ENCODE measurements around the gene NOPCHAP1. TPM values are rescaled to one million over a fixed set of nuclear protein-coding genes. Genes with fewer than 3 reads are reported as not detected.

Gene NOPCHAP1
- total RNA-seq, 1 experiment from 2014 or later = 8.5 TPM

DNA sequence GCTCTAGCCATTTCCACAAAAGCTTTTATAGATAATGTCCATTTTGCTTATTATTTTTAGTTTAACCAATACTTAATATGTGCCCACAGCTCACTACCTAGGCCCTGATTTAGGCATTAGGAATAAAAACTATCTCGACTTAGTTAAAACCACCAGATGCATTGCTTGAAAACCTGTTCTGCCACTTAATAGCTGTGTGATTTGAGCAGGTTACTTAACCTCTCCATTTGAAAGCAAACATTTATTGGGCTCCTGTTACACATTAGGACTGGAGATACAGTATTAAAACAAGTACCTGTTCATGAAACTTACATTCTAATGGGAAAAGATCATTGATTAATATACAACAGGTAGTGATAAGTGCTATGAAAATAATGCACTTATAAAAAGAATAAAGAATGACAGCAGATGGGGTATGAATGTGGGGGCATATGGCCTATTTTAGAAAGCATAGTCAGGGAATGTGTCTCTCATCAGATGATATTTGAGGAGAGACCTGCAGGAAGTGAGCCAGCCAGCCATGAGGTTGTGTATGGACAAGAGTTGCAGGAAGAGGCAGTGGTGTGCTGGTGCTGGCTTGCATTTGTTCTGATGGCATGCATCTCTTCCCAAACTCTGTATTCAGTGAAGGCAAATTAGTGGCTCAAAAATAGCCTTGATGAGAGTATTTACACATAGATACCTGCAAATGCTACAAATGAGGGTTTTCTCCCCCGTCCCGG lies 34.3 kb downstream of the NOPCHAP1 start:
- DNase-seq (ENCODE audit: low spot score) = no peak

DNA sequence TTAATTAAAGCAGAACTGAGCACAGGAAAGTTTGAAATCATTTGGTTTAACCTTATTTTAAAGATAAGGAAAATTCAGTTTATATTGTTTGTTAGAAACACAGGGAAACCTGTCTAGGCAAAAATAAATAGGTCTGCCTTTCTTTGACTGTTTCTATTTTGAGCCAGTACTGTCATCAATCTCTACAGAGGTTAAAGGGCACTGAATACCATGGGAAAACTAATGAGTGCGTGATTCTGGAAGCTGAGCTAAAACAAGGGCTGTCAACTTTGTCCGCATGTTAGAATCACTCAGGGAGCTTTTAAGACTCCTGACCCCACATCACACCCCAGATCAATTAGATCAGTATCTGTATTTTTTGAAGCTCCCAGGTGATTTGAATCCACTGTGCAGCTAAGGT lies 38.8 kb downstream of the NOPCHAP1 start:
- DNase-seq (ENCODE audit: low spot score) = no peak

DNA sequence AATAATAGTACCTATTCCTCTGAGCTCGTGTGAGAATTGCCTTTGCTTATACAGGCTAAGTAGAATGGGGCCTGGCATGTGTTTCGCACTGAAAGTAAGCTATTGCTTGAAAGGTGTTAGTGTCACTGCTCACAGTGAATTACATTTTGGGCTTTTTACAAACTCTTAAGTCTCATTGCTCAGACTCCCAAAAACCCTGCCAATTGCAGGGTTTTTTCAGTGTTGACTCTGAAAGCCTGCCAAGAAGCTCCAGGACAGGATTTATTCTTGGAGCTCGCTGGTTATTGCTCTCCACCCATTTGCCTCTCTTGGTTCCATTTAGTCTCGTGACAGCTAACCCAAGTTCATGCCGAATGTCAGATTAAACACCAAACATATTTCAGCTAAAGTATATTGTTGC lies 39.8 kb downstream of the NOPCHAP1 start:
- peak; percentile 46 for DNase-seq (ENCODE audit: low spot score)

DNA sequence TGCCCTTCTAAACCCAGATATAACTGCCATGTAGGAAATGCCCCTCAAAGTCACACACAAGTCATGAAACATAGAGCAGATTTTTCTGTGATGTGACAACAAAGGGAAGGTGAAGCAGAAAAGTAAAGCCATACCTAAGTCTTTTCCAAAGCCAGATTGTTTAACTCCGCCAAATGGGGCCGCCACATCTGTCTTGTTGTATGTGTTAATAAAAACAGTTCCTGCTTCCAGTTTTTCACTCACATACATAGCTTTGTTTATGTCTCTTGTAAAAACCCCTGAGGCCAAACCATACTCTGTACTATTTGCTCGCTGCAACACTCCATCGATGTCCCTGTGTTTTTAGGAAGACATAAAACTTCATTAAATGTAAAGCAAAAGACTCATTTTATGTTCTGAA lies 40.3 kb downstream of the NOPCHAP1 start:
- DNase-seq (ENCODE audit: low spot score) = no peak

DNA sequence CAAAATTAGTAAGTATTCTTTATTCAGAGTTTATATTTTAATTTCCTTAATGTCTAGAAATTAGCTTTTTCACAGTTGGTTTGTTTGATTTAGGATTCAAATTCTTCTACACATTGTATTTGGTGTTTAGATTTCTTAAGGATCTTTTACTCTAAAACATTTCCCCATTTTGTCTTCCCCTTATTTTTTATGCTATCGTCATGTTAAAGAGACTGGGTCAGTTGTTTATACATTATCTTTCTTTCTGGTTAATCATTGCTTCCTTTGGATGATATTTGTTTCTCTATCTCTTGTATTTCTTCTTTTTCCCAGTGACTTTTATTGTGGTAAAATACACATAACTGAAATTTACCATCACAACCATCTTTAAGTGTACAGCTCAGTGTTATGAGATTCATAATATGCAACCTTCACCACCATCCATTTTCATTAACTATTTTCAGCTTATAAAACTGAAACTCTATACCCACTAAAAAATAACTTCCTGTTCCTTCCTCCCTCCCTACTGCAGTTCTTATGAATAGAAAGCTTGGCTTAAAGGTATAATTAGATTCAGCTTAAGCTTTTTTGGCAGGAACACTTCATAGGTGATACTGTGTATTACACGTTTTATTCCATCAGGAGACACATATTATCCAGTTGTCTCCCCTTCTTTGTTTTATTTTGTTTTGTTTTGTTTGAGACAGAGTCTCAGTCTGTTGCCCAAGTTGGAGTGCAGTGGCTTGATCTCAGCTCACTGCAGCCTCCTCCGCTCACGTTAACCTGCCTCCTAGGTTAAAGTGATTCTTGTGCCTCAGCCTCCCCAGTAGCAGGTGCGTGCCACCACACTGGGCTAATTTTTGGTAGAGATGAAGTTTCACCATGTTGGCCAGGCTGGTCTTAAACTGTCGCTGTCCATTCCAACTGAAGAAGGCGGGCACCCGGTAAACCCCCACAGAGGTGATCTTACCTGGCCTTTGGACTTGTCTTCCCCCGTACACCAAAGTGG lies 45.0 kb downstream of the NOPCHAP1 start:
- DNase-seq (ENCODE audit: low spot score) = no peak

DNA sequence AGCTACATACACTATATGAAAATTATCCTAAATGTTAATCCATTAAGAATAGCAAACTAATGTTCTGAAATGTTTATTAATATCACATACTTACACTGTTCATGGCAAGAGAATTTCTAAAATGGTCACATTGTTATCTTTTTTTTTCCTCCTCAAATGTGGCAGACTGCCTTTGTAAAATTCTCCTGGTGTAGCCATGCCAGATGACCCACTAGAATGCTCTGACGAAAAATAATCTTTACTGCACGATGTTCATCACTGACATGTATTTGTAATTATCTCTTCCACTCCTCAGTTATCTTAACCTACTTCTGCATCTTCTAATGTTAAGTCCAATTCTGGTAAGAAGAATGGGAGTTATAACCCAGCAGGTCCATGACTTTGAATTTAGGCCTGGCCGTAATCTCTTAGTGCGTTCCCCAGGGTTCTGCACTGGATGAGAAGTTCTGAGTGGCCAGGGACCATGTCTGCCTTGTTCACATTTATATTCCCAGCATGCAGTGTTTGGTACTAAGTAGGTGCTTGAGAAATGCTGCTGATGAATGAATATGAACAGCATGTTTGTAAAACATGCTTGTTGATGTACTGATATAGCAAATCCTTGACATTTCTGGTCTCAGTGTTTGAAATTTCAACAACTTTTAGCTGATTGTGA lies 46.7 kb downstream of the NOPCHAP1 start:
- DNase-seq (ENCODE audit: low spot score) = no peak

DNA sequence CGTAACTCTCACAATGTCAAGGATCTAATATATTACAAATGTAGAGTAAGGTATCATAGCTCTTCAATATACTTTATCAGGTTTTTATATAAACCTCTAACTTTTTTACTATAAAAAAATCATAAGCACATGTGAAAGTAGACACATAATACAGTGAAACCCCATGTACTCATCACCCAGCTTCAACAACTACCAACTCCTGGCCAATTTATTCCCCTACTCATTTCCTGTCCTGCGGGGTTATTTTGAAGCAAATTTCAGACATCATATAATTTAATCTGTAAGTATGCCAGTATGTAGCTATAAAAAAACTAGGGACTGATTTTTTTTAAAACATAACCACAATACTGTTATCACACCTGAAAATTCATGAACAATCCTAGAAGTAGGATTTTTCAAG lies 47.7 kb downstream of the NOPCHAP1 start:
- no peak for DNase-seq (ENCODE audit: low spot score)

Other genes with a start within 250 kb of the NOPCHAP1 start
- gene SLC41A2, start 28.0 kb upstream of the NOPCHAP1 start, total RNA-seq (2014; rRNA removed; shearing (Covaris generic)) = 22.3 and 34.7 TPM in 2 replicates
- 0.09 and 0.34 TPM in 2 replicates for gene ALDH1L2, start 98.1 kb downstream of the NOPCHAP1 start, total RNA-seq (2014; rRNA removed; shearing (Covaris generic))
- 43.7 and 52.1 TPM in 2 replicates for gene WASHC4, start 121.4 kb downstream of the NOPCHAP1 start, total RNA-seq (2014; rRNA removed; shearing (Covaris generic))
- gene APPL2, start 249.9 kb downstream of the NOPCHAP1 start, total RNA-seq (2014; rRNA removed; shearing (Covaris generic)) = 41.6 and 46.4 TPM in 2 replicates